H1 (cell line): Measurements from ENCODE around the gene FNDC10.

Experiments used
- CBX5 ChIP-seq: fragments of 300-800, 300-1000 bp; sonication (generic); IDR thresholded peaks from 2 replicates; pipeline ENCODE4 v1.7.1; 2016; ENCODE audit warnings: antibody characterized with exemption, low read length, low read depth
- EP300 ChIP-seq, 2 experiments: IDR thresholded peaks; 1 replicate in 1 of 2; 2 replicates in 1 of 2; pipeline ENCODE4 v1.6.1; 2011 to 2012; ENCODE audit warnings: low read depth in 2 of 2, low read length in 2 of 2, mild to moderate bottlenecking in 2 of 2, borderline replicate concordance in 1 of 2, inconsistent platforms in 1 of 2, moderate library complexity in 1 of 2
- FOSL1 ChIP-seq: IDR thresholded peaks from 2 replicates; pipeline ENCODE4 v1.6.1; 2011; ENCODE audit warnings: mild to moderate bottlenecking, low read depth, low read length, moderate library complexity; ENCODE audit not compliant: insufficient read depth
- GABPA ChIP-seq: IDR thresholded peaks from 2 replicates; pipeline ENCODE4 v1.6.1; 2011; ENCODE audit warnings: mild to moderate bottlenecking, low read length, moderate library complexity, borderline replicate concordance; ENCODE audit not compliant: insufficient read depth
- HDAC6 ChIP-seq: IDR thresholded peaks from one replicate; pipeline ENCODE4 v1.7.1; 2012; ENCODE audit warnings: low read depth, mild to moderate bottlenecking, inconsistent platforms, low read length, moderate library complexity
- NRF1 ChIP-seq: IDR thresholded peaks from 2 replicates; pipeline ENCODE4 v1.6.1; 2011; ENCODE audit warnings: mild to moderate bottlenecking, low read depth, low read length, improper control_type of control experiment
- POLR2A ChIP-seq, 2 experiments: IDR thresholded peaks; 1 replicate in 1 of 2; 2 replicates in 1 of 2; pipeline ENCODE4 v1.6.1; 2011; ENCODE audit warnings: low read depth in 2 of 2, low read length in 2 of 2, mild to moderate bottlenecking in 2 of 2; ENCODE audit errors: control extremely low read depth in 1 of 2
- RBBP5 ChIP-seq: IDR thresholded peaks from 2 replicates; pipeline ENCODE4 v1.7.1; 2012; ENCODE audit warnings: low read depth, mild to moderate bottlenecking, inconsistent platforms, low read length, moderate library complexity, borderline replicate concordance
- RFX5 ChIP-seq: IDR thresholded peaks from 2 replicates; pipeline ENCODE4 v1.6.1; 2011; ENCODE audit warnings: low read depth, low read length, improper control_type of control experiment, borderline replicate concordance
- ZNF274 ChIP-seq: IDR thresholded peaks from 2 replicates; pipeline ENCODE4 v1.7.0; 2012; ENCODE audit warnings: low read length, borderline replicate concordance; ENCODE audit errors: extremely low read depth
- TF ChIP-seq, protein P1 (sequence below), 3 experiments: IDR thresholded peaks; 1 replicate in 2 of 3; 2 replicates in 1 of 3; pipeline versions ENCODE4 v1.5.1 to v1.6.1; 2011; ENCODE audit warnings: low read length in 3 of 3, mild to moderate bottlenecking in 3 of 3, inconsistent platforms in 2 of 3, low read depth in 1 of 3, moderate library complexity in 1 of 3; ENCODE audit not compliant: insufficient read depth in 1 of 3; ENCODE audit errors: control extremely low read depth in 1 of 3

GRCh38 chr1:1569341-1569740, 30.6 kb downstream of the FNDC10 start:
- TF ChIP-seq EP300 (IDR thresholded peaks at IDR 0.05; ENCODE audit: borderline replicate concordance in 1 of 2, low read depth in 2 of 2, low read length in 2 of 2), result no peak
- no peak for TF ChIP-seq GABPA
- TF ChIP-seq, protein P1, sequence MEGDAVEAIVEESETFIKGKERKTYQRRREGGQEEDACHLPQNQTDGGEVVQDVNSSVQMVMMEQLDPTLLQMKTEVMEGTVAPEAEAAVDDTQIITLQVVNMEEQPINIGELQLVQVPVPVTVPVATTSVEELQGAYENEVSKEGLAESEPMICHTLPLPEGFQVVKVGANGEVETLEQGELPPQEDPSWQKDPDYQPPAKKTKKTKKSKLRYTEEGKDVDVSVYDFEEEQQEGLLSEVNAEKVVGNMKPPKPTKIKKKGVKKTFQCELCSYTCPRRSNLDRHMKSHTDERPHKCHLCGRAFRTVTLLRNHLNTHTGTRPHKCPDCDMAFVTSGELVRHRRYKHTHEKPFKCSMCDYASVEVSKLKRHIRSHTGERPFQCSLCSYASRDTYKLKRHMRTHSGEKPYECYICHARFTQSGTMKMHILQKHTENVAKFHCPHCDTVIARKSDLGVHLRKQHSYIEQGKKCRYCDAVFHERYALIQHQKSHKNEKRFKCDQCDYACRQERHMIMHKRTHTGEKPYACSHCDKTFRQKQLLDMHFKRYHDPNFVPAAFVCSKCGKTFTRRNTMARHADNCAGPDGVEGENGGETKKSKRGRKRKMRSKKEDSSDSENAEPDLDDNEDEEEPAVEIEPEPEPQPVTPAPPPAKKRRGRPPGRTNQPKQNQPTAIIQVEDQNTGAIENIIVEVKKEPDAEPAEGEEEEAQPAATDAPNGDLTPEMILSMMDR (IDR thresholded peaks at IDR 0.05; ENCODE audit: control extremely low read depth in 1 of 3, insufficient read depth in 1 of 3, low read depth in 1 of 3, low read length in 3 of 3), result no peak
- no peak for TF ChIP-seq RBBP5
- no peak for TF ChIP-seq CBX5
- no peak for TF ChIP-seq NRF1
- TF ChIP-seq POLR2A (IDR thresholded peaks at IDR 0.05; ENCODE audit: control extremely low read depth in 1 of 2, low read depth in 2 of 2, low read length in 2 of 2), result 0 out of 3 replicates have a peak, but pooled peaks of 1 of the 2 experiments have one; percentile 17
- no peak for TF ChIP-seq RFX5
- TF ChIP-seq ZNF274, result no peak
- no peak for TF ChIP-seq HDAC6
- TF ChIP-seq FOSL1, result no peak
